Astrocyte (in vitro differentiated cells and primary cell): Measurements from ENCODE around the gene MATN3. TPM values are rescaled to one million over a fixed set of nuclear protein-coding genes. Genes with fewer than 3 reads are reported as not detected.

ENCODE experiments used
- DNase-seq: peaks from one replicate; pipeline ENCODE4 v3.0.0-alpha.2; 2010; ENCODE audit warnings: low read depth
- FAIRE-seq: peaks from 2 replicates; lab custom pipeline; 2011; peaks lifted over from hg19 to GRCh38; lab: Jason Lieb, UNC
- H2AFZ ChIP-seq: 2 replicates; pipeline ENCODE4 v1.6.0; 2012; ENCODE audit warnings: low read depth, low read length, inconsistent platforms
- H3K27ac ChIP-seq: 2 replicates; pipeline ENCODE4 v1.5.1; 2011; ENCODE audit warnings: low read depth, low read length, inconsistent platforms
- H3K27me3 ChIP-seq: 2 replicates; pipeline ENCODE4 v1.6.0; 2011; ENCODE audit warnings: low read length, inconsistent platforms; ENCODE audit not compliant: insufficient read depth
- H3K36me3 ChIP-seq: 2 replicates; pipeline ENCODE4 v1.5.1; 2011; ENCODE audit warnings: low read length, inconsistent platforms; ENCODE audit not compliant: insufficient read depth
- H3K4me1 ChIP-seq: 2 replicates; pipeline ENCODE4 v1.5.1; 2011; ENCODE audit warnings: low read length, inconsistent platforms; ENCODE audit not compliant: insufficient read depth
- H3K4me2 ChIP-seq: 2 replicates; pipeline ENCODE4 v1.6.0; 2012; ENCODE audit warnings: low read length, inconsistent platforms
- H3K4me3 ChIP-seq: 2 replicates; pipeline ENCODE4 v1.5.1; 2011; ENCODE audit warnings: low read depth, mild to moderate bottlenecking, low read length, inconsistent platforms; ENCODE audit not compliant: insufficient read depth
- H3K79me2 ChIP-seq: 2 replicates; pipeline ENCODE4 v1.6.0; 2012; ENCODE audit warnings: mild to moderate bottlenecking, low read length, inconsistent platforms; ENCODE audit not compliant: insufficient read depth
- H3K9ac ChIP-seq: 2 replicates; pipeline ENCODE4 v1.6.0; 2012; ENCODE audit warnings: mild to moderate bottlenecking, low read length, inconsistent platforms
- H3K9me3 ChIP-seq: 2 replicates; pipeline ENCODE4 v1.5.1; 2012; ENCODE audit warnings: low read depth, mild to moderate bottlenecking, low read length, inconsistent platforms; ENCODE audit not compliant: insufficient read depth
- H4K20me1 ChIP-seq: 2 replicates; pipeline ENCODE4 v1.6.0; 2012; ENCODE audit warnings: low read length, inconsistent platforms; ENCODE audit not compliant: insufficient read depth
- H3K27ac Mint-ChIP-seq: one replicate; pipeline ENCODE4 v1.8.0; 2021; ENCODE audit warnings: mild to moderate bottlenecking, mixed read lengths; ENCODE audit not compliant: unreplicated experiment
- H3K27me3 Mint-ChIP-seq: one replicate; pipeline ENCODE4 v1.8.0; 2021; ENCODE audit warnings: low read depth, mixed read lengths; ENCODE audit not compliant: unreplicated experiment
- H3K36me3 Mint-ChIP-seq: one replicate; pipeline ENCODE4 v1.8.0; 2021; ENCODE audit warnings: low read depth, mixed read lengths; ENCODE audit not compliant: unreplicated experiment
- H3K4me1 Mint-ChIP-seq: one replicate; pipeline ENCODE4 v1.8.0; 2021; ENCODE audit warnings: low read depth, mixed read lengths; ENCODE audit not compliant: unreplicated experiment
- H3K4me3 Mint-ChIP-seq: one replicate; pipeline ENCODE4 v1.8.0; 2021; ENCODE audit warnings: mild to moderate bottlenecking, moderate library complexity, mixed read lengths; ENCODE audit not compliant: unreplicated experiment
- H3K9me3 Mint-ChIP-seq: one replicate; pipeline ENCODE4 v1.8.0; 2021; ENCODE audit warnings: mild to moderate bottlenecking, mixed read lengths; ENCODE audit not compliant: unreplicated experiment
- CTCF ChIP-seq: IDR thresholded peaks from 2 replicates; pipeline ENCODE4 v1.5.1; 2011; ENCODE audit warnings: low read depth, mild to moderate bottlenecking, inconsistent platforms, low read length, moderate library complexity; ENCODE audit not compliant: insufficient read depth
- EZH2 ChIP-seq: IDR thresholded peaks from 2 replicates; pipeline ENCODE4 v1.6.1; 2012; ENCODE audit warnings: mild to moderate bottlenecking, low read length, inconsistent platforms; ENCODE audit not compliant: insufficient read depth
- total RNA-seq: library from RNA; stranded (reverse); gene quantifications from 2 replicates; pipeline ENCODE4 v1.2.1, GENCODE V29; 2021

The MATN3 gene
- total RNA-seq, 1 donor from 2014 or later: 13.3 TPM

GRCh38 chr2:19947184-19947940, 65.1 kb downstream of the MATN3 start:
- DNase-seq: no peak
- H3K4me2 ChIP-seq: no peak overlapping the region
- H3K27ac ChIP-seq: no peak overlapping the region
- no peaks in the 10 kb centered on the region for H3K36me3 ChIP-seq
- H3K4me1 Mint-ChIP-seq: no peaks in the 10 kb centered on the region
- peaks cover 7% of the 10 kb centered on the region for H3K36me3 Mint-ChIP-seq
- FAIRE-seq: no peak
- H3K27me3 Mint-ChIP-seq: no peaks in the 10 kb centered on the region
- no peaks in the 10 kb centered on the region for H3K9me3 Mint-ChIP-seq
- no peaks in the 10 kb centered on the region for H3K79me2 ChIP-seq
- H3K27ac Mint-ChIP-seq: no peak overlapping the region
- no peak overlapping the region for H3K9ac ChIP-seq
- H3K4me1 ChIP-seq: no peaks in the 10 kb centered on the region
- no peak overlapping the region for H2AFZ ChIP-seq
- no peaks in the 10 kb centered on the region for H3K27me3 ChIP-seq
- no peak overlapping the region for H3K4me3 ChIP-seq
- H3K4me3 Mint-ChIP-seq: no peak overlapping the region
- H3K9me3 ChIP-seq: no peaks in the 10 kb centered on the region
- no peaks in the 10 kb centered on the region for H4K20me1 ChIP-seq
- no peak for TF ChIP-seq CTCF
- TF ChIP-seq EZH2: no peak

GRCh38 chr2:19944205-19944845, 68.1 kb downstream of the MATN3 start:
- H2AFZ ChIP-seq: no peak overlapping the region
- no peak overlapping the region for H3K4me2 ChIP-seq
- H3K79me2 ChIP-seq: no peaks in the 10 kb centered on the region
- no peak overlapping the region for H3K4me3 ChIP-seq
- DNase-seq: no peak
- H3K36me3 Mint-ChIP-seq: peaks cover 7% of the 10 kb centered on the region
- H3K9me3 ChIP-seq: no peaks in the 10 kb centered on the region
- H3K27me3 Mint-ChIP-seq: no peaks in the 10 kb centered on the region
- no peaks in the 10 kb centered on the region for H3K4me1 Mint-ChIP-seq
- TF ChIP-seq EZH2: no peak
- no peak for TF ChIP-seq CTCF
- H3K27ac Mint-ChIP-seq: no peak overlapping the region
- H3K4me3 Mint-ChIP-seq: no peak overlapping the region
- H3K9ac ChIP-seq: no peak overlapping the region
- H3K9me3 Mint-ChIP-seq: no peaks in the 10 kb centered on the region
- no peak for FAIRE-seq
- no peaks in the 10 kb centered on the region for H4K20me1 ChIP-seq
- H3K27me3 ChIP-seq: no peaks in the 10 kb centered on the region
- no peaks in the 10 kb centered on the region for H3K4me1 ChIP-seq
- no peak overlapping the region for H3K27ac ChIP-seq
- H3K36me3 ChIP-seq: no peaks in the 10 kb centered on the region

GRCh38 chr2:19943189-19943588, 69.3 kb downstream of the MATN3 start:
- Mint-ChIP-seq H3K4me1 (no peaks in the 10 kb centered on the region), H3K36me3 (peaks cover 1% of the 10 kb centered on the region), H3K9me3 (no peaks in the 10 kb centered on the region), H3K27ac (no peak overlapping the region), H3K4me3 (no peak overlapping the region), H3K27me3 (no peaks in the 10 kb centered on the region)
- Histone ChIP-seq H3K9me3 (no peaks in the 10 kb centered on the region), H4K20me1 (no peaks in the 10 kb centered on the region), H3K4me1 (no peaks in the 10 kb centered on the region), H3K4me2 (no peak overlapping the region), H3K36me3 (peaks cover 5% of the 10 kb centered on the region), H3K27ac (no peak overlapping the region), H3K27me3 (no peaks in the 10 kb centered on the region), H3K79me2 (no peaks in the 10 kb centered on the region), H3K9ac (no peak overlapping the region), H2AFZ (no peak overlapping the region), H3K4me3 (no peak overlapping the region)
- FAIRE-seq (no peak), DNase-seq (no peak)
- no peak for TF ChIP-seq EZH2
- TF ChIP-seq CTCF: no peak
